GM12873 (cell line): ENCODE data around the gene PTPRF.

ENCODE experiments used
- CTCF ChIP-seq: IDR thresholded peaks from 2 replicates; pipeline ENCODE4 v1.5.1; 2012; ENCODE audit warnings: low read depth, mild to moderate bottlenecking, moderate library complexity, low read length, control low read depth; ENCODE audit not compliant: insufficient read depth; ENCODE audit errors: missing control alignments

Gene PTPRF

GRCh38 chr1:43625063-43625780 is 94.5 kb downstream of the PTPRF start:
- no peak for TF ChIP-seq CTCF

DNA sequence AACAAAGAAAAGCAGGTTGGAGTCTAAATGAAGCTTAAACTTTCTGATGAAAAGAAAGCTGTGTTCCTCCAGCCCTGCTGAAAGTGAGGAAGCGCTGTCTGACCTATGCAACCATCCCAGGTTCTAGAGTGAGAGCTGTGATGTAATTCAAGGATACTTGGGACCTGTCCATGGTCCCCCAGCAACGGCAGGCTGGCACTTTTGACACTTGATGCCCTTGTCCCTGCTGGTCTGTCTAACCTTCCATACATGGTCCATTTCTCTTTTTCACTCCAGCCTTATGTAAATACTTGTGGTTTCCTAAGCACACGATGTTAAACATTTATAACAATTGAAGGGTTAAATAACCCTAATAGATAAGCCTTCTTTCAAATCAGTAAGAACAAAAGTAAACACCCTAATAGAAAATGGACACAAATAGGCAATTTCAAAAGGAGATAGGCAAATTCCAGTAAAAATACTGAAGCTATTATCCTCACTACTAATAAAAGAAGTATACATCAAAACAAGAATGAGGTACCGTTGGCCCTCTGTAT is 101.5 kb downstream of the PTPRF start:
- TF ChIP-seq CTCF: no peak

GRCh38 chr1:43634721-43635120 is 104.0 kb downstream of the PTPRF start:
- TF ChIP-seq CTCF: no peak

DNA sequence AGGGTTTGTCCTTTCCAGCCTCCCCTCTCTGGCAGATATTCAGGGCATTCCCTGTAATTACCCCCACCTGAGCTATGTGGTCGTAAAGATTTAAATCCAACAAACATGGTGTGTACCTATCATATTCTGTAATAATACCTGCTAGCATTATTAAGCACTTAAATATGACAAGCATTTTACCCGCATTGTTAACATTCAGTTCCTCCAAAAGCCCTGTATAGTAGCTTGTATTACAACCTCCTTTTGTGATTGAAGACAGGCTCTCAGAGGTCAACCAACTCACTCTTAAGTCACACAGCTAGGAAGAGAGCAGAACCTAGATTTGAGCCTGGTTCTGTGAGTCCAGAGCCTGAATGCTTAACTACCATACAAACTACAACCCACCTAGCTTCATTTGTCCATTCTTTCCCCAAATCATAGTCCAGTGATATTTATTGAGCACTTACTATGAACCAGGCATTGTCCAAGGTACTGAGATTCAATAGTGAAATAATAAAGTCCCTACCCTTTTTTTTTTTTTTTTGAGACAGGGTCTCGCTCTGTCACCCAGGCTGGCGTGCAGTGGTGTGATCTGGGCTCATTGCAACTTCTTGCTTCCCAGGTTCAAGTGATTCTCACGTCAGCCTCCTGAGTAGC is 105.4 kb downstream of the PTPRF start:
- no peak for TF ChIP-seq CTCF

DNA sequence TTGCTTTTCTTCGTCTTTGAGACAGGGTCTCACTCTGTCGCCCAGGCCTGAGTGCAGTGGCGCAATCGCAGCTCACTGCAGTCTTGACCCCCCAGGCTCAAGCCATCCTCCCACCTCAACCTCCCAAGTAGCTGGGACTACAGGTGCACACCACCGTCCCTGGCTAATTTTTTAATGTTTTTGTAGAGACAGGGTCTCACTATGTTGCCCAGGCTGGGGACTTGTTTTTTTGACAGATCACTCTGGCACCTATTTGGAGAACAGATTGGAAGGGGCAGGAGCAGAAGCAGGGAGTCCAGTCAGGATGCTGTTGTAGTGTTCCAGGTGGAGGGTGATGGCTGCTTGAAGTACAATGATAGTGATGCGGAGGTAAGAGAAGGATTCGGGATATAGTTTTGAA is 106.6 kb downstream of the PTPRF start:
- no peak for TF ChIP-seq CTCF

DNA sequence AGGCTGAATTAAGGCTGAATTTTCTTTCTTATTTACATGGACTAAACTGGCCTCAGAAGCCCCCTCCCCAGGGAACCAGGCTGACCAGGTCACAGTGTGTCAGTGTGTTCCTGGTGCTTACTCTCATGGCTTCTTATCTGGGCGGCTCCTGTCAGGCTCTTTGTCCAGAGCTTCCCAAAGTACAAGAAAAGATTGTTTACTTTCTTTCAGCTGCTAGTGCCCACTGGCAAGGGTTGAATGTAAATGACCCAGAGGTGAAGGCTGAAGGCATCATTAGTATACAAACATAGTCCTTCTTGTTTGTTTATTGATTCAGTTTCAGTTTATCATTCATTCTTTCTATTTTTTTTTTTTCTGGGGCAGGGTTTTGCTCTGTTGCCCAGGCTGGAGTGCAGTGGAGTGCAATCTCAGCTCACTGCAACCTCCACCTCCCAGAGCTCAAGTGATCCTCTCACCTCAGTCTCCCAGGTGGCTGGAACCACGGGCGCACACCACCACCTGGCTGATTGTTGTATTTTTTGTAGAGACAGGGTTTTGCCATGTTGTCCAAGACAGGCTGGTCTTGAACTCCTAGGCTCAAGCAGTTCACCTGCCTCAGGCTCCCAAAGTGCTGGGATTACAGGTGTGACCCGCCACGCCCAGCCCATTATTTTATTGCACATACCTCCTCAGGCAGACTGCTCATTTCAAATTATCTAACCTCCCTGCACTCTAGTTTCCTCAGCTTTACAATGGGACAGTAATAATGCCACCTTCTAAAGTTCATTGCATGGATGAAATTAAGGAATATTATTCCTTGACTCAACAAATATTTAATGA is 109.5 kb downstream of the PTPRF start:
- TF ChIP-seq CTCF: no peak

GRCh38 chr1:43644558-43644957 is 113.9 kb downstream of the PTPRF start:
- TF ChIP-seq CTCF: no peak
